ENCODE results near the gene B4GALT7.

GRCh38 chr5:177590406-177590805 is 9.5 kb upstream of the B4GALT7 start:
- TF ChIP-seq POLR2A (IDR thresholded peaks at IDR 0.05; ENCODE audit: extremely low read depth, insufficient read length), result no peak
- no peak for TF ChIP-seq CTCF (IDR thresholded peaks at IDR 0.05; ENCODE audit: low read depth, low read length)
- TF ChIP-seq, protein P1, sequence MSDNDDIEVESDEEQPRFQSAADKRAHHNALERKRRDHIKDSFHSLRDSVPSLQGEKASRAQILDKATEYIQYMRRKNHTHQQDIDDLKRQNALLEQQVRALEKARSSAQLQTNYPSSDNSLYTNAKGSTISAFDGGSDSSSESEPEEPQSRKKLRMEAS (IDR thresholded peaks at IDR 0.05; ENCODE audit: low read depth, low read length), result no peak
- TF ChIP-seq MYC (IDR thresholded peaks at IDR 0.05; ENCODE audit: low read depth, low read length), result no peak

All from NB4 (cell line).